PFSK-1 (cell line): Measurements from ENCODE around the gene COMMD7.

Source experiments
- FOXP2 ChIP-seq: optimal IDR thresholded peaks from 2 replicates; pipeline ENCODE3; 2011; ENCODE audit warnings: borderline replicate concordance, control low read depth, inconsistent platforms; ENCODE audit not compliant: insufficient read depth; ENCODE audit errors: extremely low read length, extremely low read depth
- POLR2AphosphoS5 ChIP-seq: IDR thresholded peaks from 2 replicates; pipeline ENCODE4 v1.6.1; 2012; ENCODE audit warnings: low read depth, mild to moderate bottlenecking, control low read depth, low read length, moderate library complexity
- REST ChIP-seq, 2 experiments: IDR thresholded peaks; 2 replicates each; pipeline versions ENCODE4 v1.6.1 to v1.8.0; 2011 to 2012; ENCODE audit warnings: low read depth in 2 of 2, low read length in 2 of 2, control low read depth in 1 of 2, inconsistent platforms in 1 of 2, mild to moderate bottlenecking in 1 of 2, moderate library complexity in 1 of 2; ENCODE audit not compliant: insufficient read depth in 1 of 2
- SIN3A ChIP-seq: IDR thresholded peaks from 2 replicates; pipeline ENCODE4 v1.6.1; 2012; ENCODE audit warnings: mild to moderate bottlenecking, low read length, moderate library complexity, borderline replicate concordance; ENCODE audit not compliant: insufficient read depth
- TAF1 ChIP-seq: IDR thresholded peaks from 2 replicates; pipeline ENCODE4 v1.6.1; 2012; ENCODE audit warnings: low read length, control low read depth, borderline replicate concordance; ENCODE audit not compliant: insufficient read depth

The COMMD7 gene

GRCh38 chr20:32718749-32719348 is 24.4 kb downstream of the COMMD7 start:
- no peak for TF ChIP-seq POLR2AphosphoS5
- TF ChIP-seq REST (IDR thresholded peaks at IDR 0.05; ENCODE audit: insufficient read depth in 1 of 2, low read depth in 2 of 2, low read length in 2 of 2), result no peak
- TF ChIP-seq TAF1, result no peak
- no peak for TF ChIP-seq FOXP2
- no peak for TF ChIP-seq SIN3A

GRCh38 chr20:32711346-32711745 is 31.9 kb downstream of the COMMD7 start:
- TF ChIP-seq TAF1, result no peak
- no peak for TF ChIP-seq REST (IDR thresholded peaks at IDR 0.05; ENCODE audit: insufficient read depth in 1 of 2, low read depth in 2 of 2, low read length in 2 of 2)
- TF ChIP-seq FOXP2, result no peak
- no peak for TF ChIP-seq SIN3A

- TF ChIP-seq FOXP2, result no peak
- no peak for TF ChIP-seq POLR2AphosphoS5
- no peak for TF ChIP-seq REST (IDR thresholded peaks at IDR 0.05; ENCODE audit: insufficient read depth in 1 of 2, low read depth in 2 of 2, low read length in 2 of 2)
- no peak for TF ChIP-seq SIN3A
- TF ChIP-seq TAF1, result no peak
Observed at GRCh38 chr20:32709632-32710121, 33.6 kb downstream of the COMMD7 start.

GRCh38 chr20:32707691-32708581 is 35.3 kb downstream of the COMMD7 start:
- TF ChIP-seq POLR2AphosphoS5 (no peak), REST (IDR thresholded peaks at IDR 0.05; ENCODE audit: insufficient read depth in 1 of 2, low read depth in 2 of 2, low read length in 2 of 2) (no peak), SIN3A (no peak), FOXP2 (no peak), TAF1 (no peak)
